Measurements from ENCODE around the gene MAPK12.

DNA sequence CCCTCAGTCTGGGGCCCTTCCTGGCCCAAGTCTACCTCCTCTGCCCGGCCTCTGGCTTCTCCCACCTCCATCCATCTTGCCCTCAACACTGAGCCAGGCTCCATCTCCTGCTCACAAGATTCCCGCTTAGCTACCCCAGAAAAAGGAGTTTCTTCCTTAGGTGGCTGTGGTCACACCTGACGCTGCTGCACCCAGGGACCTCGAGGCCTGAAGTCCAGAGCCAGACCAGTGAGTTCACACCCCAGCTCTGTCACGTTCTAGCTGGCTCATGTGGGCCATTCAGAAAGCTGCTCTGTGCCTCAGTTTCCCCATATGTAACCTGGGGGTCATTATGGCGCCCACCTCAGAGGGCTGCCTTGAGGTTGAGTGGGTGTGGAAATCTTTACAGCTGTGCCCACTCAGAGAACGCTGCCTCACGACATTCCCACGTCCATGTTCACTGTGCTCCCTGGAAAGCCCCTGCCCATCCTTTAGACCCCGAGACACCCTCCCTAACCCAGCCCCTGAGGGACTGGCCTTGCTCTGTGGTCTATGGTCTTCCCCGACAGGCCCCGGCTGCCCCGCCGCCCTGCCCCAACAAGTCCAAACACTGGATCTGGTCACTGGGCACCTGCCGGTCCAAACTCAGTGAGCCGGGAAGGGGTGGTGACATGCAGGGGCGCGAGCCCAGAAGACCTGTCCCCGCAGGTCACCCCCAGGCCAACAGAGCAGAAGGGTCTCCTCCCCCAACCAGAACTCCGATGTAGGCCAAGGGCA lies 36.2 kb upstream of the MAPK12 start:
- TF ChIP-seq EZH2 (IDR thresholded peaks at IDR 0.05; ENCODE audit: borderline replicate concordance, low read length) (no peak), CTCF (conservative IDR thresholded peaks at IDR 0.05 in 1 of 2, IDR thresholded peaks at IDR 0.05 in 1 of 2; ENCODE audit: extremely low read depth in 1 of 2, insufficient read depth in 1 of 2, low read depth in 1 of 2, low read length in 2 of 2) (no peak)
